HG03064 (cell line): Measurements from ENCODE around the gene SEC23B.
A peak's percentile ranks its signal among the peaks of the same experiment; 100 is the strongest.
"Not testable (repeated sequence)": the region's sequence is repeated elsewhere in the genome, so short reads cannot be mapped to it uniquely, and the experiment has no call there.

Experiments used
- ATAC-seq: cut with Tn5 transposase; IDR thresholded peaks from one replicate; pipeline ENCODE4 v1.9.1; 2021; ENCODE audit warnings: low read depth; ENCODE audit not compliant: unreplicated experiment

The SEC23B gene

GRCh38 chr20:18523066-18523465 is 15.3 kb downstream of the SEC23B start:
- ATAC-seq: no peak

GRCh38 chr20:18524646-18525045 is 16.9 kb downstream of the SEC23B start:
- no peak for ATAC-seq

GRCh38 chr20:18526761-18527160 is 19.0 kb downstream of the SEC23B start:
- ATAC-seq: not testable (repeated sequence)

- ATAC-seq: no peak
Observed at GRCh38 chr20:18527339-18527738, 19.6 kb downstream of the SEC23B start.

- no peak for ATAC-seq
Observed at GRCh38 chr20:18527836-18528235, 20.1 kb downstream of the SEC23B start.

GRCh38 chr20:18529041-18529440 is 21.3 kb downstream of the SEC23B start:
- ATAC-seq: no peak

- no peak for ATAC-seq
Observed at GRCh38 chr20:18532626-18533025, 24.9 kb downstream of the SEC23B start.

- no peak for ATAC-seq
Observed at GRCh38 chr20:18533491-18533890, 25.8 kb downstream of the SEC23B start.

- no peak for ATAC-seq
Observed at GRCh38 chr20:18533978-18534644, 26.4 kb downstream of the SEC23B start.

- ATAC-seq: no peak
Observed at GRCh38 chr20:18537651-18538050, 29.9 kb downstream of the SEC23B start.

- no peak for ATAC-seq
Observed at GRCh38 chr20:18541741-18542140, 34.0 kb downstream of the SEC23B start.

GRCh38 chr20:18543216-18543615 is 35.5 kb downstream of the SEC23B start:
- no peak for ATAC-seq

GRCh38 chr20:18543932-18544331 is 36.2 kb downstream of the SEC23B start:
- ATAC-seq: no peak

GRCh38 chr20:18545566-18545965 is 37.8 kb downstream of the SEC23B start:
- no peak for ATAC-seq

- no peak for ATAC-seq
Observed at GRCh38 chr20:18548465-18548864, 40.7 kb downstream of the SEC23B start.

- no peak for ATAC-seq
Observed at GRCh38 chr20:18553746-18554145, 46.0 kb downstream of the SEC23B start.

- ATAC-seq: peak; percentile 98
Observed at GRCh38 chr20:18566892-18567738, 59.4 kb downstream of the SEC23B start, which contains the start of gene SMIM26. Gene SMIM26 (plus strand): TSS chr20:18567432. CDS start chr20:18567479, 47 bp downstream.

- no peak for ATAC-seq
Observed at GRCh38 chr20:18567739-18568091, 60.0 kb downstream of the SEC23B start.

- no peak for ATAC-seq
Observed at GRCh38 chr20:18571009-18571408, 63.3 kb downstream of the SEC23B start.

GRCh38 chr20:18571578-18571977 is 63.8 kb downstream of the SEC23B start:
- no peak for ATAC-seq

GRCh38 chr20:18577942-18578341 is 70.2 kb downstream of the SEC23B start:
- ATAC-seq: no peak

GRCh38 chr20:18578581-18578980 is 70.8 kb downstream of the SEC23B start:
- ATAC-seq: no peak
